Activated CD4-positive, CD25-positive, alpha-beta regulatory T cell treated with anti-CD3 and anti-CD28 coated beads, Interleukin-2, amount 50 U/mL, for 72 hours (primary cell): ENCODE measurements around the gene ATP2C1.

Experiments used
- DNase-seq: peaks from one replicate; pipeline ENCODE4 v3.0.0; 2021

The ATP2C1 gene

DNA sequence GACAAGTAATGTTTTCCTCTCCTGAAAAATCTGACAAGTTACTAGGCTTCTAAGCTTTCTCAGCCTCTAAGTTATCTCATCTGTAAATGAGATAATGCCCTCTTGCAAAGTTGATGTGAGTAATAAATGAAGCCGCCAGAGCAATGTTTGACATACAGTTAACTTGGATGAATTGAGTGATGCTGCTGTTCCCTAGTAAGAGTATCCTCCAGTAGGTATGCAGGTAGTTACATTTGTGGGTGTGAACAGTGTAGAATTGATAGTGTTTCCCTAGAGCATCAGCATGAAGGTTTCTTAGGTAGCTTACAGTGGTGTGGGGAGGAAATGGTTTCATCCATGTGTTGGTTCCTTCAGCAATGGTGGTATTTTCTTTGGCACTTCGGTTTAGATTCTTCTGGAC is 3.4 kb downstream of the ATP2C1 start:
- no peak for DNase-seq

DNA sequence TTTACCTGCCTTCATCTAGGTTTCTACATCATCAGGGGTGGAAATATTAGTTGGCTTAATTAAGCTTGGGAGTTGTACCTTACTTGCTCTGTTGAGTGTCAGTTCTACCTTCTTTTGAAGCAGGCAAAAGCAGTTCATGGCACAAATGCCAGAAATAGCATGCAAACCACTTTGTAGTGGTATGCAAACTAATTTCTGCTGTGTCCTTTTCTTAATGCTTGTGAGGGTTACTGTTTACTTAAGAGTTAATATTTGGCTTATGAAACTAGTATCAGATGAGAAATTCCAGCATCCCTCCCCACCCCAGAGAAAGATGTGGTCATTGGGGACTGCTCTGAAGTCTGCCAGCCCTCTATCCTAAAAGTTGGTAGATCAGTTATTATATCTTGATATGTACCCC is 7.1 kb downstream of the ATP2C1 start:
- DNase-seq = no peak

DNA sequence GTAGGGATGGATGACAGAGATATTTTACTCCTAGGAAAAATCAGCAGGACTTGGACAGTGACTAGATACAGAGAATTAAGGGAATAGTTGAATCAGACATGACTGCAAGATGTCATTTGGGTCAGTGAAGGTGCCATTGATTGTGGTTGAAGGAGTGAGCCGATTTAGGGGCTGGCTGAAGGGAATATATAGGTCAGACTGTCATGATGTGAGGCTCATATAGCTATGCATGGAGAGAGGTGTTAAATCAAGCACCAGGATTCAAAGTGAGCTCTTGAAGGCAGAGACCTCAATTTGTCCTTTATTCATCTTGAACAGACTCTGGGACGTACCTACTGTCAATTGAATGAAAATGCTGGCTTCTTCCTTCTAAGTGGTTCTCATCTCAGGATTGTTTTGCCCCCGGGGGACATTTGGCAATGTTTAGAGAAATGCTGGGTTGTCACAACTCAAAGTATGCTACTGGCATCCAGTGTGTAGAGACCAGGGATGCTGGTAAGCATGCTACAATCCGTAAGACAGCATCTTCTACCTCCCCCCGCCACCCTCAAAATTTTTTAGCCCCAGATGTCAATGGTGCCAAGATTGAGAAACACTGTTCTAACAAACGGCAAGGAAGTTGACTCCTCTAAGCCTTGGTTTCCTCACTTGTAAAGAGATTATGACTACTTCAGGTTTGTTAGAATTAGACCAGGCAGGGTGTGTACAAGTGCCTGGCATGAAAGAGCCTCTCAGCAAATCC is 7.8 kb downstream of the ATP2C1 start:
- no peak for DNase-seq

DNA sequence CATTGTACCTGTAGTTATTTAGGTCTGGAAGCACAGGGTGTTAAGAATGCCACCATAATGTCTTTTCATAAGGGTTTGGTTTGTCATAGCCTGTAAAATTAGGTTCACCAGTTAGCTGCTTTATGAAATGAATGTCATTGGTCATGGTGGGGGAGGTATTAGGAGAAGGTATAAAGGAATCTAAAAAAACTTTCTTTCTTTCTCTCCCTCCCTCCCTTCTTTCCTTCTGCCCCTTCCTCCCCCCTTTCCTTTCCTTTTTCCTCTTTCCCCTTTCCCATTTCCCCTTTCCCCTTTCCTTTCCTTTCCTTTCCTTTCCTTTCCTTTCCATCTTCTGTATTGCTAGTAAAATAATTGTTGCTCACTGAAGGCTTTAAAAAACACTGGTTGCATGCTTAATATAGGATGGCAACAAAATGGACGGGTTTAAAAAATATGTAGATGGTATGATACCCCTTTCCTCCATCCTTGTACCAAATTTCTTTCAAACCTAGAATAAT is 9.6 kb downstream of the ATP2C1 start:
- DNase-seq = no peak

DNA sequence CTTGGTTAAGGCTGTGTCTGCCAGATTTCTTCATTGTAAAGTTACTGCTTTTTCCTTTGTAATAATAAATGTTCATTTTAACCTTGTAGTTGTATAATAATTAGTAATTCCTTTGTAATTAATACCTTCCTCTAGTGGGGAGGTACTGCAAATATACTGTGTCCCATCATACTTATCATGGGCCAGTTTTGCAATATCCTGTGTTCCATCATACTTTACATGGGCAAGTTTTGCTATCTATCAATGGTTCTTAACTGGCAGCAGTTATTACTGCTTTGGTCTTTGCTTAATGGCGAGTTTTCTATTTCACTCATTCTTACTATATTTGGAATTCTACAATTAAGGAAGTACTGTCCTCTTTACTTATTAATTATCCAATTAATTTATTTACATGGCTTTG is 10.6 kb downstream of the ATP2C1 start:
- no peak for DNase-seq

DNA sequence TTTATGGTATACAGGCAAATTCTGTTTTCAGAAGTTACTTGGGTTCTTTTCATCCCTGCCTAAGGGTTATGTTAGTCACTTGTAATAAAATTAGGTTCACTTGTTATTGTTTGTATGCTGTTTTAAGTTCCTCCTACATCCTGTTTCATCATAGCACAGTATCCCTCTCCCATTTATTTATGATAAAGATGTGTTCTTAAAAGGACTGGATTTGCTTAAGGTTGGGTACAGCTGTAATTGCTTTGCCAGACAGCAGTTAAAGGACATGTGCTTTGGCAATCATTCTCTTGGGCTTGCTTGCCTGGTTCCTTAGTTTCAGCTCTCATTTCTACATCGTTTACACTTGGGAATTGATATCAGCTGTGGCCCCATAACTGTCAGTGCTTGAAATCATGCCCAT is 11.7 kb downstream of the ATP2C1 start:
- no peak for DNase-seq

DNA sequence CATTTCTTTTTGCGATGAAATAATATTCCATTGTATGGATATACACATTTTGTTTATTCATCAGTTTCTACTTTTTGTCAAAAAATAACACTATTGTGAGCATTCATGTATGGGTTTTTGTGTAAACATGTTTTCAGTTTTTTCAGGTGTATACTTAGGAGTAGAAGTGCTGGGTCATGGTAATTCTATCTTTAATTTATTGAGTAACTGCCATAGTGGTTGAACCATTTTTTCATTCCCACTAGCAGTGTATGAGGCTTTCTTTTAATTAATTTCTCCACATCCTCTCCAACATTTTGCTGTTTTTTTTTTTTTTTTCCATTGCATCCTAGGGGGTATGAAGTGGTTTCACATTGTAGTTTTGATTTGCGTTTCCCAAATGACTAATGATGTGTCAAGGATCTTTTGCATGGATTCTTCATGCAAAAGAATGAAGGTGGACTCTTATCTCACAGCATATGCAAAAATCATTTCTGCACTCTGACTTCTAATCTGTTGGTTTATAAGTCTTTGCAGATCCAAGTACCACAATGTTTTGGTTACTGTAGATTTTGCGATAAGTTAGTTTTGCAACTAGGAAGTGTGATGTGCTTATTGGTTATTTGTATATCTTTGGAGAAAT is 12.6 kb downstream of the ATP2C1 start:
- DNase-seq = no peak

DNA sequence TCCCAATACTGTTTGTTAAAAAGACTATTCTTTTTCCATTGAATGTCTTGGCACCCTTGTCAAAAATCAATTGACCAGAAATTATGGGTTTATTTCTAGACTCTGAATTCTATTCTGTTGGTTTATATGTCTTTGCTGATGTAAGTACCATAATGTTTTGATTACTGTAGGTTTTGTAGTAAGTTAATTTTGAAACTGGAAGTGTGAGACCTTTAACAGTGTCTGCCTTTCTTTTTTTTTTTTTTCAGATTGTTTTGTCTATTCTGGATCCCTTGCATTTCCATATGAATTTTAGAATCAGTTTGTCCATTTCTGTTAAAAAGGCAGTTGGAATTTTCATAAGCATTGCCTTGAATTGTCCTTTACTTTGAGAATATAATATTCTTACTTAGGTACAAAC is 13.6 kb downstream of the ATP2C1 start:
- no peak for DNase-seq

DNA sequence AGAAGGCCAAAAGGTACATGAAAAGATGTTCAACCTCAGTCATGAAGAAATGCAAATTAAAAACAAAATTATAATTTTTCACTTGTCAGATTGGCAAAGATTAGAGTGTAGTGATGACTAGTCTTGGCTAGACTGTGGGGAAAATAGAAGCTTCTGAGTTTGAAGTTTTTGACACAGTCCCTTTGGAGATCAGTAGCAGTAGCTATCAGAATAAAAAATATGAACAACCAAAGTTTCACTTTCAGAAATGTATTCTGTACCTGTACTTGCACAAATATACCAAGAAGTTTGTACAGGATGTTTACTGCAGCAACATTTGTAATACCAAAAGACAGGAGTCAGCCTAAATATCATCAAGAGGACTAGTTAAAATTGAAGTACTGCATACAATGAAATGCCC is 14.1 kb downstream of the ATP2C1 start:
- DNase-seq = no peak

DNA sequence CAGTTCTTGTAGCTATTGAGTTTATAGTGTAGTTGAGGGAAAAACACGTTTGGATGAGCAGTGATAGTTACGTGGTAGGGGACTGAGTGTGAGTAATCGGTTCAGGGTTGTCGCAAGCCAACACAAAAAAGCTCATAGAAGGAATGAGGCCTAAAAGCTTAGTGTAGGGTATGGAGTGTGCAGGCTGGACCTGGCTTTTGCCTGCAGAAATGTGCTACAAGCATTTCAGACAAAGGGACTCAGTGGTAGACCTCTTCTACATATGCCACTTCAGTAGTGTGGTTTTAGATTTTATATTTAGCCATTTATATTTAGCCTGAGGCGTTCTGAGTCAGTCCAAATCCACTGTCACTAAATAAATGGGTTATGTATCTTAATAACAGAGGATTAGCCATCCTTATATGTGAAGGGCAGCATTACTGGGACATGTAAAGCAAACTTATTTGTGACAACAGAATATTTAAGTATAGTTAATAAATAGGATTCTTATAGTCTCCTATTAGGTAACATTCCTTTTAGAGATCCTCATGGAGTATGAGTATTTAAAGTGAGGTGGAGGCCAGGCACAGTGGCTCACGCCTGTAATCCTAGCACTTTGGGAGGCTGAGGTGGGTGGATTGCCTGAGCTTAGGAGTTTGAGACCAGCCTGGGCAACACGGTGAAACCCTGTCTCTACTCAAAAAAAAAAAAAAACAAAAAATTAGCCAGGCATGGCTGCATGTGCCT is 21.8 kb downstream of the ATP2C1 start:
- DNase-seq = no peak

DNA sequence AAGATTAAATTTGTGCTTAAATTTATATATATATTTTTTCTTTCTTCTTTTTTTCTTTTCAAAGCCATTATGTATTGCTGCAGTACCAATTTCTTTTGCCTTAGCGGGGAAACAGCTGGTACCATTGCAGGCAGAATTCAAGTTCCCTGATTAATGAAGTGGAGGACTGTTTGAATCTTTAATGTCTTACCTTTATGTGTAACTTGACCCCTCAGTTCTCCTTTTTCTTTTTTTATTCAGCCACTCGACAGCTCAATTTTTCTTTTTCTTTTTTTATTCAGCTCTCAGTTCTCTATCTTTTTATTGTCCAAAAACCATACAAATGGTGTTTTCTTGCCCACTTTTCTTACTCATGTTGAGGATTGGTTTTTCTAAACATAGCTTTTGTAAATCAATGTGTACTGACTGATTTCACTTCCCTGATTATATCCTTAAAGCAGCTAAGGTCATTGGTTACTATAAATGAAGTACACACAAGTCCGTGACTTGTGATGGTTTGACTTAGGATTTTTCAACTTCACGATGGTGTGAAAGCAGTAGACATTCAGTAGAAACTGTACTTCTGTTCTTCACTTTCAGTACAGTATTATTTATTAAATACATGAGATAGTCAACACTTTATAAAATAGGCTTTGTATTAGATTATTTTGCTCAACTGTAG is 22.8 kb downstream of the ATP2C1 start:
- DNase-seq = no peak

DNA sequence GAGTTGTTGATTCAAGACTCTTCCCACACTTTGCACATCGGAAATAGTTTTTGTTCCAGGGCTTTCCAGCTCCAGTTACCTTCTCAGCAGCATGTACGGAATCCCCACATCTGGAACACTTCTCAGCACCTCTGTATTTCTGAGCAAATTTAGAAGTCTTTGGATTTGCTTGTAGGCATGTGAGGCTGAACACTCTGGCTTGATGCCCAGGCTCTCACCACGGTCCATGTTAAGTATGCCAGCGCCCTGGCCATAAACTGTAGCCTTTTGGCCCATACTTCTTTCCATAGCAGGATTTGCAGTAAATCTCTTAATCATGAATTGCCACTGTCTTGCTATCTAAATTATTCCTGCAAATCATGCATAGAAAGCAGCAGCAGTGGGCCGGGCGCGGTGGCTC is 24.4 kb downstream of the ATP2C1 start:
- DNase-seq = no peak

DNA sequence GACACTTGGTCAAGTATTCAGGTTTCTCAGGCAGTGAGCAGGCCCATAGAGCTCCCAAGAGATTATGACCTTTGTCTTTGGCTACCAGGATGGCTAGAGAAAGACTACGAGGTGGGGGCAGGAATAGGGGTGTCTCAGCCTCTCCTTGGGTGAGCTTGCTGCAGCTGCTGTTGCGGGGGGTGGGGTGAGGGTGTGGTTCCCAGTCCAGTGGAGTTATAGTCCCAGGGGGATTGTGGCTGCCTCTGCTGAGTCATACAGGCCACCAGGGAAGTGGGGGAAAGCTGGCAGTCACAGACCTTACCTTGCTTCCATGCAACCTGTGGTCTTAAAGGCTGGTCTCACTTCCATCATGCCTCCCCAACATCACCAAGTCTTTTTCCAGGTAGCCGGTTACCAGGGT is 31.7 kb downstream of the ATP2C1 start:
- no peak for DNase-seq

DNA sequence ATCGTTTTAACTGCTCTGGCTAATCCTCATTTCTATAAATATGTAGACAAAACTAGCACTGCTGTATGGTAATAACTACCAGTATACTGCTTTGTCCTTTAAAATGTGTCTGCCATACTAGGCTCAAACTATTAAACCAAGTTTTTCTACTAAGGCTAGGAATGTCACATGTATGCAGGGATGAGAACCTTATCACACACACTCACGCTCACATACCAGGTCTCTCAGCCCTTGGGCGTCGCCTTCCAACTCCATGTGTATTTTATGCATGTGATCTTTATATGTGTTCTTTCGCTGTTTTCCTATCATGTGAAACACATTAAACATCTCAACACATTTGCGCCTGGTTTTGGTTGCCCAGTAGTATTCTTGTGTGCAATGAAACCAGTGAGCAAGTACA is 32.6 kb downstream of the ATP2C1 start:
- DNase-seq = no peak

DNA sequence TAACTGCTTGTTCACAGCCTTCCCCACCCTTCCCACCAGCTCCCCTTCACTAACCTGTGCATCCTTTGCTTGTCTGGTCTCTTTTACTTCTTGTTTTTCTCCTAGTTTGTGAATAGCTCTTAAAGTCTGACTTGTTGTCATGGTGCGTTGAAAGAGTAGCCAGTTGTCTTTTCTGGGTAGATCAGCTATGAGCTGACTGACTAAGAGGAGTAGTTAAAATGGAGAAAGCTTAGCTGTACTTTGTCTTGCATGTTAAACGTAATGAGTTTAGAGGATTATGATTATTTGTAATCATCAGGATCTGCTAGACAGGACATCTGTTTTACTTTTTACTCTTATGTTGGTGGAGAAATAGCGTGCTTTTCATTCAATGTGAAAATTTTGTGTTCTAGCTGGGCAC is 35.9 kb downstream of the ATP2C1 start:
- no peak for DNase-seq

DNA sequence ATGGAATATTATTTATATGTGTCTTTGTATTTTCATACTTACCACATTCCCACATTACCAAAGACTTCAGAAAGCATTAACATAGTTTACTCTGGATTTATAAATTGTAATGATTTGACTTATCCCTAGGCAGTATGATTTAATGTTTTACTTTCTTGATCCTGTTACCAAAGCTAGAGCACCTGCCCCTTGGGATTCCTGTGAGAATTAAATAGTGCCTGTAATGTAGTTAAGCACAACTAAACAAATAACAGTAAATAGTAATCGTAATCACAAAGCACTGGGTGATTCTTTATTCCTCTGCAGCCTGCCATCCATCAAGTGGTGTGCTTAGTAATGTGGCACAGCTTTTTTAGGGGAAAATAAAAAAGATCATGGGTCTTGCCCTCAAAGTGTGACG is 39.1 kb downstream of the ATP2C1 start:
- no peak for DNase-seq

DNA sequence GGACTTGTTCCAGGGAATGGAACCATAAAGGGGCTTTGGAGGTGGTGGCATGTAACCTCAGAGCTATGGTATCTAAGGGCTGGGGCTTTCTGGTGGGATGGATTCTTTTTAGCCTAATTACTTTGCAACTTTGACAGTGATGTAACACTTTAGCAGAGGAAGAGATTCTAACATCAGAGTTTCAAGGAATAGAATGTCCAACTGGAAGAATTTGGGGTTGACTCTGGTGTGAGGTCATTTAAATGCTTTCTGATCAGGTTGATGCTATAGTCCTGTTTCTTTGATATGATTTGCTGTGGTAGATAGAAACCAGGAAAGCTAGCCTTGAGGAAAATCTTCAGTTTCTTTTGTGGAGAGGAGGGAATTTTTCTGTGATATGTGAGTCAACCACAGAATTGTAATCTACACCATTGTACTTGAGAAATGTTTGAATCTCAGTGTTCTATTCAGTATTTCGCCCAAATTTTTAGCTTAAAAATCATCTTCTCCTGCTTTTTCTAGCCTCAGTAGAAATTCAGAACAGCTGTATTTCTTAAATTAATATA is 40.0 kb downstream of the ATP2C1 start:
- DNase-seq = no peak

DNA sequence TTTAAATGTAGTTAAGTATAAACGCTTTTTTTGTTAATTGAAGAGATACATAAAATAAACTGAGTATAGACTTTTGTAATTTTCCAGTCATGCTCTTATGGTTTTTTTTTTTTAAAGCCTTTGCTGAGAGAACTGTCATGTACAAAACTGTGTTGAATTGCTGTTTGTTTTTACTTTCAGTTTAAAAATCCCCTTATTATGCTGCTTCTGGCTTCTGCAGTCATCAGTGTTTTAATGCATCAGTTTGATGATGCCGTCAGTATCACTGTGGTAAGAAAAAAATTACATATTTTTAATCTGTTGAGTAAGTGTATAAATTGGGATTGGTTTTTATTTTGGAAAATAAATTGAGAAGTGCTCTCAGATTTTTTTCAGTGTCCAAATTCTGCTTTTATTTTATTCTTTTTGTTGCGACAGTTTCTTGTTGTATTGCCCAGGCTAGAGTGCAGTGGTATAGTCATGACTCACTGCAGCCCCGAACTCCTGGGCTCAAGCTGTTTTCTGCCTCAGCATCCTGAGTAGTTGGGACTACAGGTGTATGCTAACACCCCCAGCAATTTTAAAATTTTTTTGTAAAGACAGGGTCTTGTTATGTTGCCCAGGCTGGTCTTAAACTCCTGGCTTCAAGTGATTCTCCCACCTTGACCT is 40.7 kb downstream of the ATP2C1 start:
- no peak for DNase-seq

DNA sequence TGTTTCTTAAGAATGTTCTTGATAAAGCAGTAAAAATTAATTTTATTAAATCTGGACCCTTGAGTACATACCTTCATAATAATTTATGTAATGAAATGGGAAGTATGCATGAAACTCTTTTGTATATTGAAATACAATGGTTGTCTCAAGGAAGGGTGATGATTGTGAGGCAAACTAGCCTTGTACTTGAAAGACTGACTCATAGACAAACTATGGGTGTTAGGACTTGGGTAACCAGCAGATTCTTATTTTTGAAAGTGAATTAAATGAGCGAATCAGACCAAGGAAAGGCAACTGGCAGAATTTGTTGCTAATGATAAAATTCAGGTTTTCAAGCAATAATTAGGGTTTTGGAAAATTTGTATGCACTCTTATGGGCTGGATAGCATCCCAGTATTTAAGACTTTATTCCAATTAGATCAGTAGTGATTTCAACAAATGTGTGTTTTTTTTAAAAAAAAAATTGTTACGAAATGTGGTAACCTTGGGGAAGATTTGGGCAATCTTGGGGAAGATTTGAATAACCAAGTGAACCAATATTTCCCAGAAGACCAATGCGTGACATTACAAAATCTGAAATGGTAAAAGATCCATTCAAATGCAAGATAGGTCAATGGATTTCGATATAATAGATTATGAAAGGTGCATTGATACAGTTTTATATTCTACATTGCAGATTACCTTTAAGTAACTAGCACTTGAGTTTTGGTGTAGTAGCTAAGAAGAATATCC is 42.0 kb downstream of the ATP2C1 start:
- DNase-seq = no peak

DNA sequence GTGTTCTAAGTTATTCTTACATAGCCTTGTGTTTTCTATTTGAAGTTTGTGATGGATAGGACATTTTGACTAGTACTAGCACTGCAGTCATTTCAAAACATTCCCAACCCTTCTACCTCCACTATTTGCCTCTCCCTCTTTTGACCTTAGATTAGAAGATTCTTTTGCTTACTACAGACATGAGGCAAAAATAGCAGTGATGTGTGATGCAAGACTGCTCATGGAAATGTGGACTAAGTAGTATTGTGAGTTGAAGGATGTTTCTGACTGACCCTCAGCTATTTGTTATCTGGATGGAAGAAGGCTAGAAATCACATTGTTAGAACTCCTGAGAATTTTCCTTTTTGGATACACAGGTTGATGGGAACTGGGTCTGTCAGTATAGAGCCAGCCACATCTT is 45.9 kb downstream of the ATP2C1 start:
- no peak for DNase-seq

DNA sequence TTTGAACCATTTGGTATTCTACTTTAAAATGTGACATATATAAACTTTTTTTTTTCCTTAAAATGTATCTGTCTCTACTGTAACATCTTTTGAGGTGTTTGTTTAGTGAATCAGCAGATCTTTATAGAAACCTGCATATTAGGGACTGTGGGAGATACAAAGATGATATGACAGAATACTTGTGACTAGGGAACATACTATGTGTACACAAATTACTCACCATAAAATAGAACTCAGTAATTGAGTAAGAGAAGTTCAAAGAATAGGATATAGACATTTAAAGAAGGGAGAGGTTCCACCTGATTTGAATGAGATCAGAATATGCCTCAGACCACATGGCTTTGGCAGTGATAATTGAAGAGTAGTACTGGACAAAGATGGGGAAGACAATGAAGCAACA is 47.9 kb downstream of the ATP2C1 start:
- no peak for DNase-seq

DNA sequence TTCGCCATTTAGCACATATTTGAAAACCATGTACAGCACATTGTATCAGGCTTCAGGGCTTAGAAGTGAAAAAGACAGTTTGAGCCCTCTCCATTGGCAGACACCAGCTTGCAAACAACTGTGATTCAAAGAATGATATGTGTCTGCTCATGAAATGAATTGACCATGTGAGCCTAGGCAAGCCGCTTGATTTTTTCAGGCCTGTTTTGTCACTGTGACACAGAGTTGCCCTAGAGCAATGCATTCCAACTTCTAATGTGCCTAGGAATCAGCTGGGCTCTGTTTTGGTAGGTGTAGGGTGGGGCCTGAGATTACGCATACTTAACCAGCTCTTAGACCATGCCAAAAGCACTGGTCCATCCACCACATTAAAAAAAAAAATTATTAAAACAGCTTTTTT is 53.0 kb downstream of the ATP2C1 start:
- no peak for DNase-seq
